Peyer's patch (tissue), 4 donors: ENCODE results near the gene ALKBH3.

ENCODE experiments used
- POLR2A ChIP-seq, 2 donors: fragments of 450-650 bp; IDR thresholded peaks; one replicate each; pipeline ENCODE4 v1.5.1; 2017; ENCODE audit warnings: antibody characterized with exemption in 2 of 2, mild to moderate bottlenecking in 2 of 2, moderate library complexity in 2 of 2
- TF ChIP-seq, protein P1 (sequence below), 6 experiments: fragments of 450-650 bp in 4 of 6; fragments of 200-600 bp in 2 of 6; sonication (generic) in 1 of 6; IDR thresholded peaks; one replicate each; pipeline ENCODE4 v1.5.1; 2017 to 2019; ENCODE audit warnings: antibody characterized with exemption in 6 of 6, mild to moderate bottlenecking in 3 of 6, moderate library complexity in 1 of 6

DNA sequence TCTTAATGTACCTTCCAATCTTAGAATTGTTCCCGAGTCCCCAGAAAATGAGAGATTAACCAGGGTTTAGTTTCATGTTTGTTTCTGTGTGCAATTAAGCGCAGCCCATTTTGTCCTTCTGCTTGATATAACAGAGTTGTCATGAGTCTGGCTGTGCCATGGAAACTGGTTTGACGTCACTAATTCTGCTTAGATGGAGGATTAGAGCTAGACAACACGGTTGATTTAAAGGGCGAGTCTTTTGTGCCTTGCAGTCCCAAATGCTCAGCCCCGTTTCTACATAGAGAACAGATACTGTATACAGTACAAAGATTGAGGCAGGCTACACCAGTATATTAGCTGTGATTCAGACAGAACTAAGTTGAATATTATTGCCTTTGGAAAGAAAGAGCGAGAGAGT, 45.5 kb upstream of the ALKBH3 start:
- TF ChIP-seq, protein P1, sequence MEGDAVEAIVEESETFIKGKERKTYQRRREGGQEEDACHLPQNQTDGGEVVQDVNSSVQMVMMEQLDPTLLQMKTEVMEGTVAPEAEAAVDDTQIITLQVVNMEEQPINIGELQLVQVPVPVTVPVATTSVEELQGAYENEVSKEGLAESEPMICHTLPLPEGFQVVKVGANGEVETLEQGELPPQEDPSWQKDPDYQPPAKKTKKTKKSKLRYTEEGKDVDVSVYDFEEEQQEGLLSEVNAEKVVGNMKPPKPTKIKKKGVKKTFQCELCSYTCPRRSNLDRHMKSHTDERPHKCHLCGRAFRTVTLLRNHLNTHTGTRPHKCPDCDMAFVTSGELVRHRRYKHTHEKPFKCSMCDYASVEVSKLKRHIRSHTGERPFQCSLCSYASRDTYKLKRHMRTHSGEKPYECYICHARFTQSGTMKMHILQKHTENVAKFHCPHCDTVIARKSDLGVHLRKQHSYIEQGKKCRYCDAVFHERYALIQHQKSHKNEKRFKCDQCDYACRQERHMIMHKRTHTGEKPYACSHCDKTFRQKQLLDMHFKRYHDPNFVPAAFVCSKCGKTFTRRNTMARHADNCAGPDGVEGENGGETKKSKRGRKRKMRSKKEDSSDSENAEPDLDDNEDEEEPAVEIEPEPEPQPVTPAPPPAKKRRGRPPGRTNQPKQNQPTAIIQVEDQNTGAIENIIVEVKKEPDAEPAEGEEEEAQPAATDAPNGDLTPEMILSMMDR (IDR thresholded peaks at IDR 0.05), result no peak
- TF ChIP-seq POLR2A (IDR thresholded peaks at IDR 0.05), result no peak
